Testis (tissue), 3 donors: ENCODE data around the gene HFM1. TPM values are rescaled to one million over a fixed set of nuclear protein-coding genes. Genes with fewer than 3 reads are reported as not detected.

ENCODE experiments used
- DNase-seq: peaks from one replicate; pipeline ENCODE4 v3.0.0-alpha.2; 2019
- H3K27ac ChIP-seq, 2 donors: fragments of 200-600 bp; sonication (generic); one replicate each; pipeline ENCODE4 v1.5.1; 2019
- H3K27me3 ChIP-seq: fragments of 200-600 bp; sonication (generic); one replicate; pipeline ENCODE4 v1.5.1; 2019
- H3K36me3 ChIP-seq: fragments of 200-600 bp; sonication (generic); one replicate; pipeline ENCODE4 v1.5.1; 2017; ENCODE audit warnings: low read depth; ENCODE audit errors: missing control alignments
- H3K4me1 ChIP-seq: fragments of 200-600 bp; sonication (generic); one replicate; pipeline ENCODE4 v1.5.1; 2019
- H3K4me3 ChIP-seq, 2 donors: fragments of 200-600 bp; sonication (generic); one replicate each; pipeline ENCODE4 v1.5.1; 2017 to 2019
- H3K9me3 ChIP-seq: fragments of 200-600 bp; sonication (generic); one replicate; pipeline ENCODE4 v1.5.1; 2017
- CTCF ChIP-seq, 3 experiments: fragments of 450-650 bp in 2 of 3; fragments of 200-600 bp in 1 of 3; sonication (generic) in 1 of 3; IDR thresholded peaks; one replicate each; pipeline ENCODE4 v1.5.1; 2016 to 2019; ENCODE audit warnings: antibody characterized with exemption in 3 of 3, mild to moderate bottlenecking in 2 of 3, moderate library complexity in 1 of 3
- POLR2A ChIP-seq: fragments of 450-650 bp; IDR thresholded peaks from one replicate; pipeline ENCODE4 v1.6.1; 2017; ENCODE audit warnings: antibody characterized with exemption, mild to moderate bottlenecking, moderate library complexity
- WGBS, 2 donors: methylation state at CpG; one replicate each; pipeline ENCODE4 v1.1.5; 2018; 5-methylcytosine and 5-hydroxymethylcytosine counted together
- intact Hi-C: fragments of 100-400 bp; cut with DNase I; formaldehyde crosslinking; loops from one replicate; pipeline ENCODE4 v1.15.1; 2023; ENCODE audit warnings: low total_unique reads
- polyA plus RNA-seq: library from polyadenylated mRNA; stranded (reverse); fragments of 350-450 nt; fragmentation: Illumina TruSeq; extraction: RNeasy Lipid Tissue Mini Kit (QIAGEN cat#74804); gene quantifications from one replicate; pipeline ENCODE4 v1.2.3, GENCODE V29; 2014; ENCODE audit warnings: low read depth, low replicate concordance; ENCODE audit not compliant: insufficient read depth
- total RNA-seq, 2 donors: library from RNA; depleted of rRNA; stranded (reverse); fragments of >200 nt; gene quantifications; one replicate each; pipeline ENCODE4 v1.2.3, GENCODE V29; 2016

Gene HFM1
- total and polyA plus RNA-seq, 3 donors from 2014 or later, result 12.6 to 27.1 (median 20.5) TPM

GRCh38 chr1:91338501-91338900 lies 66.1 kb downstream of the HFM1 start:
- no peak overlapping the region for H3K27ac ChIP-seq
- intact Hi-C loops, result no loop called here
- no peak overlapping the region for H3K4me3 ChIP-seq
- no peaks in the 10 kb centered on the region for H3K27me3 ChIP-seq
- TF ChIP-seq POLR2A (no peak), CTCF (IDR thresholded peaks at IDR 0.05) (no peak)
- WGBS, 2 donors, result 96 to 98% methylated on average over 7 of the region's 7 CpGs
- H3K4me1 ChIP-seq, result no peaks in the 10 kb centered on the region
- no peaks in the 10 kb centered on the region for H3K9me3 ChIP-seq
- DNase-seq, result no peak
- no peaks in the 10 kb centered on the region for H3K36me3 ChIP-seq

- Histone ChIP-seq H3K27me3 (no peaks in the 10 kb centered on the region), H3K4me1 (no peaks in the 10 kb centered on the region), H3K9me3 (no peaks in the 10 kb centered on the region), H3K27ac (no peak overlapping the region), H3K4me3 (no peak overlapping the region), H3K36me3 (no peaks in the 10 kb centered on the region)
- TF ChIP-seq CTCF (IDR thresholded peaks at IDR 0.05) (no peak), POLR2A (no peak)
- intact Hi-C loops, result no loop called here
- DNase-seq, result no peak
- WGBS, 2 donors, result 63% methylated on average over 2 of the region's 2 CpGs
These were observed 69.0 kb downstream of the HFM1 start for GRCh38 chr1:91335603-91336002.

- TF ChIP-seq CTCF (IDR thresholded peaks at IDR 0.05) (no peak), POLR2A (no peak)
- no peaks in the 10 kb centered on the region for H3K36me3 ChIP-seq
- H3K9me3 ChIP-seq, result no peaks in the 10 kb centered on the region
- no peaks in the 10 kb centered on the region for H3K27me3 ChIP-seq
- WGBS, 2 donors, result 56 to 61% methylated on average over 4 of the region's 4 CpGs
- no peak for DNase-seq
- H3K27ac ChIP-seq, result no peak overlapping the region
- H3K4me3 ChIP-seq, result no peak overlapping the region
- intact Hi-C loops, result no loop called here
- no peaks in the 10 kb centered on the region for H3K4me1 ChIP-seq
These were observed 69.8 kb downstream of the HFM1 start for GRCh38 chr1:91334856-91335255.

GRCh38 chr1:91325456-91325855 lies 79.2 kb downstream of the HFM1 start:
- no peaks in the 10 kb centered on the region for H3K36me3 ChIP-seq
- no peak for DNase-seq
- 92 to 98% methylated on average over 2 of the region's 2 CpGs for WGBS, 2 donors

More at GRCh38 chr1:91325456-91325855, 79.2 kb downstream of the HFM1 start:
- Histone ChIP-seq H3K9me3 (no peaks in the 10 kb centered on the region), H3K4me1 (no peaks in the 10 kb centered on the region), H3K27ac (no peak overlapping the region), H3K4me3 (no peak overlapping the region), H3K27me3 (no peaks in the 10 kb centered on the region)
- intact Hi-C loops, result no loop called here
- TF ChIP-seq CTCF (IDR thresholded peaks at IDR 0.05) (no peak), POLR2A (no peak)
